SJSA1 (cell line): ENCODE measurements around the gene AFAP1. TPM values are rescaled to one million over a fixed set of nuclear protein-coding genes. Genes with fewer than 3 reads are reported as not detected.
A peak's percentile ranks its signal among the peaks of the same experiment; 100 is the strongest.

Experiments used
- DNase-seq, 2 experiments: peaks; one replicate each; pipeline ENCODE4 v3.0.0-alpha.2; 2015 to 2020; ENCODE audit warnings: low spot score in 2 of 2, low read depth in 1 of 2
- H3K27ac ChIP-seq: fragments of 250-450 bp; sonication (Bioruptor Pico); 2 replicates; pipeline ENCODE4 v1.5.1; 2020; ENCODE audit warnings: mild to moderate bottlenecking, moderate library complexity
- H3K27me3 ChIP-seq: fragments of 250-450 bp; sonication (Bioruptor Pico); replicated peaks from 2 replicates; pipeline ENCODE4 v1.5.1; 2020; ENCODE audit warnings: mild to moderate bottlenecking, moderate library complexity
- H3K36me3 ChIP-seq: fragments of 250-450 bp; sonication (Bioruptor Pico); 2 replicates; pipeline ENCODE4 v1.5.1; 2020; ENCODE audit warnings: mild to moderate bottlenecking
- H3K4me1 ChIP-seq: fragments of 250-450 bp; sonication (Bioruptor Pico); replicated peaks from 2 replicates; pipeline ENCODE4 v1.6.1; 2021; ENCODE audit warnings: mild to moderate bottlenecking
- H3K4me3 ChIP-seq: fragments of 250-450 bp; sonication (Bioruptor Pico); 2 replicates; pipeline ENCODE4 v1.5.1; 2020; ENCODE audit warnings: mild to moderate bottlenecking
- H3K9me3 ChIP-seq: fragments of 250-450 bp; sonication (Bioruptor Pico); replicated peaks from 2 replicates; pipeline ENCODE4 v1.5.1; 2020; ENCODE audit warnings: mild to moderate bottlenecking
- total RNA-seq: library from RNA; depleted of rRNA; stranded (reverse); fragments of >200 nt; shearing (Covaris generic); gene quantifications from 2 replicates; pipeline ENCODE4 v1.2.3, GENCODE V29; 2014; rRNA removed

The AFAP1 gene
- total RNA-seq, 1 experiment from 2014 or later, result 47.4 TPM

GRCh38 chr4:7708981-7709380 is 230.7 kb downstream of the AFAP1 start:
- no peaks in the 10 kb centered on the region for H3K9me3 ChIP-seq
- H3K27ac ChIP-seq, result no peak overlapping the region
- peaks cover 7% of the 10 kb centered on the region for H3K27me3 ChIP-seq
- no peaks in the 10 kb centered on the region for H3K36me3 ChIP-seq
- no peaks in the 10 kb centered on the region for H3K4me1 ChIP-seq
- DNase-seq, result peak in 1 of 2 experiments; percentile 12
- no peak overlapping the region for H3K4me3 ChIP-seq

Other genes starting within 250 kb of the AFAP1 start
- gene ABLIM2, start 219.0 kb upstream of the AFAP1 start, total RNA-seq, result 0.13 TPM in 1 of 2 replicates, not detected in the other